Measurements from ENCODE around the gene JCAD.

DNA sequence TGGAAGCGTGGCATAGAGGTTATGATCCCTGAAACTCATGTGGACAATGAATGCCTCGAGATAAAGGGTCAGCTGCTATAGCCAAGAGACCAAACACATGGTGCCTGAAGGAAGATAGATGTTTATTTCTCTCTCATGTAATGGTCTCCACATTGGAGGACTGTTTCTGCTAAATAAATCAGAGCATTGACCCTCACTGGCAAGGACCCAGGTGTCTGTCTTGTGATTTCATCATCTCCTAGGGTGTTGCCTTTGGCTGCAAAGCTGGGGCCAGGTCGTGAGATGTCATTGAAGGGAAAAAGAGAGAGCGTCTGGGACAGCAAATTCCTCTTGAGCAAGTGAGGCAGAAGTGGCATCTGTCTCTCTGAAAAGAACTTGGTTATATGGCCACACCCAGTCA, 64.6 kb downstream of the JCAD start:
- TF ChIP-seq POLR2A (IDR thresholded peaks at IDR 0.05) (no peak), EP300 (IDR thresholded peaks at IDR 0.05) (no peak)
- TF ChIP-seq, protein P1, sequence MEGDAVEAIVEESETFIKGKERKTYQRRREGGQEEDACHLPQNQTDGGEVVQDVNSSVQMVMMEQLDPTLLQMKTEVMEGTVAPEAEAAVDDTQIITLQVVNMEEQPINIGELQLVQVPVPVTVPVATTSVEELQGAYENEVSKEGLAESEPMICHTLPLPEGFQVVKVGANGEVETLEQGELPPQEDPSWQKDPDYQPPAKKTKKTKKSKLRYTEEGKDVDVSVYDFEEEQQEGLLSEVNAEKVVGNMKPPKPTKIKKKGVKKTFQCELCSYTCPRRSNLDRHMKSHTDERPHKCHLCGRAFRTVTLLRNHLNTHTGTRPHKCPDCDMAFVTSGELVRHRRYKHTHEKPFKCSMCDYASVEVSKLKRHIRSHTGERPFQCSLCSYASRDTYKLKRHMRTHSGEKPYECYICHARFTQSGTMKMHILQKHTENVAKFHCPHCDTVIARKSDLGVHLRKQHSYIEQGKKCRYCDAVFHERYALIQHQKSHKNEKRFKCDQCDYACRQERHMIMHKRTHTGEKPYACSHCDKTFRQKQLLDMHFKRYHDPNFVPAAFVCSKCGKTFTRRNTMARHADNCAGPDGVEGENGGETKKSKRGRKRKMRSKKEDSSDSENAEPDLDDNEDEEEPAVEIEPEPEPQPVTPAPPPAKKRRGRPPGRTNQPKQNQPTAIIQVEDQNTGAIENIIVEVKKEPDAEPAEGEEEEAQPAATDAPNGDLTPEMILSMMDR (IDR thresholded peaks at IDR 0.05): no peak

All from ovary (tissue), 3 donors.